ENCODE data around the gene DDI2. TPM values are rescaled to one million over a fixed set of nuclear protein-coding genes. Genes with fewer than 3 reads are reported as not detected.

DDI2 gene
- total RNA-seq, 1 donor from 2014 or later, result 23.3 TPM

DNA sequence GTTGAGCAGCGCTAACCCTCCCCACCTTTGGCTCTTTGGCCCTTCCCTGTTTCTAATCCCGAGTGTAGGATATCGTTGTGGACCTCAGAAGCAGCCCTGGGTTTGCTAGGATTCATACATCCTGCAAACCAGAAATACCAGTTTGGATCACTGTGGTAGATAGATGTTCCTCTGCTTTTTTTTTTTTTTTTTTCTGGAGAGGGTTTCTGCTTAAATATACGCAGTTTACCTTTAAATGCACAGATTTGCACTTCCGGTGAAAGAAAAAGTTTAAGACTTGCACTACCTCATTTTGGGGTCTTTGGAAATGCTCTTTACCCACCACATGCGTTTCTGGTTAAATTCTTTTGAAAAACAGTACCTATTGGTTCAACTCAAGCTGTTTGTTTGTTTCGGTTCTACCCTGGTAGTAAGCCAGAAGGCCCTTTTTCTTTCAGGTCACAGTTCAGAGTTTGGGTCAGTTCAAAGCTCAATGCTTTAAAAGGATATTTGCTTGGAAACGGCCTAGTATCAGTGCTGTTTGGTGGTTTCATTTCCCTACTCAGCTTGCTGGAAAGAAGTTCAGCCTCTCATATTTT, 908 bp downstream of the DDI2 start:
- Histone ChIP-seq H3K27me3 (no peaks in the 10 kb centered on the region), H3K4me2 (peak overlapping the region; percentile 81), H3K36me3 (no peaks in the 10 kb centered on the region), H3K4me1 (peaks cover 18% of the 10 kb centered on the region), H3K9me3 (ENCODE audit: low read depth) (no peaks in the 10 kb centered on the region), H4K20me1 (ENCODE audit: low read depth) (peaks cover 32% of the 10 kb centered on the region), H3F3A (ENCODE audit: low read depth) (peaks cover 21% of the 10 kb centered on the region), H3K27ac (peak overlapping the region; percentile 85), H3K9ac (peak overlapping the region; percentile 76), H3K79me2 (ENCODE audit: low read depth) (peaks cover 57% of the 10 kb centered on the region), H2AFZ (replicated peaks) (no peak overlapping the region), H3K4me3 (peak overlapping the region; percentile 84)
- no peak for DNase-seq (ENCODE audit: low spot score)
- TF ChIP-seq, protein P1, sequence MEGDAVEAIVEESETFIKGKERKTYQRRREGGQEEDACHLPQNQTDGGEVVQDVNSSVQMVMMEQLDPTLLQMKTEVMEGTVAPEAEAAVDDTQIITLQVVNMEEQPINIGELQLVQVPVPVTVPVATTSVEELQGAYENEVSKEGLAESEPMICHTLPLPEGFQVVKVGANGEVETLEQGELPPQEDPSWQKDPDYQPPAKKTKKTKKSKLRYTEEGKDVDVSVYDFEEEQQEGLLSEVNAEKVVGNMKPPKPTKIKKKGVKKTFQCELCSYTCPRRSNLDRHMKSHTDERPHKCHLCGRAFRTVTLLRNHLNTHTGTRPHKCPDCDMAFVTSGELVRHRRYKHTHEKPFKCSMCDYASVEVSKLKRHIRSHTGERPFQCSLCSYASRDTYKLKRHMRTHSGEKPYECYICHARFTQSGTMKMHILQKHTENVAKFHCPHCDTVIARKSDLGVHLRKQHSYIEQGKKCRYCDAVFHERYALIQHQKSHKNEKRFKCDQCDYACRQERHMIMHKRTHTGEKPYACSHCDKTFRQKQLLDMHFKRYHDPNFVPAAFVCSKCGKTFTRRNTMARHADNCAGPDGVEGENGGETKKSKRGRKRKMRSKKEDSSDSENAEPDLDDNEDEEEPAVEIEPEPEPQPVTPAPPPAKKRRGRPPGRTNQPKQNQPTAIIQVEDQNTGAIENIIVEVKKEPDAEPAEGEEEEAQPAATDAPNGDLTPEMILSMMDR (IDR thresholded peaks at IDR 0.05), result no peak
- TF ChIP-seq EZH2phosphoT487 (IDR thresholded peaks at IDR 0.05), result no peak
- no peak for TF ChIP-seq EZH2 (IDR thresholded peaks at IDR 0.05)
- Mint-ChIP-seq H3K9me3 (no peaks in the 10 kb centered on the region), H3K36me3 (no peaks in the 10 kb centered on the region), H3K27me3 (ENCODE audit: insufficient read depth, low read depth) (peaks cover 10% of the 10 kb centered on the region), H3K4me3 (peak overlapping the region; percentile 96), H3K4me1 (peaks cover 27% of the 10 kb centered on the region), H3K27ac (peak overlapping the region; percentile 84)

DNA sequence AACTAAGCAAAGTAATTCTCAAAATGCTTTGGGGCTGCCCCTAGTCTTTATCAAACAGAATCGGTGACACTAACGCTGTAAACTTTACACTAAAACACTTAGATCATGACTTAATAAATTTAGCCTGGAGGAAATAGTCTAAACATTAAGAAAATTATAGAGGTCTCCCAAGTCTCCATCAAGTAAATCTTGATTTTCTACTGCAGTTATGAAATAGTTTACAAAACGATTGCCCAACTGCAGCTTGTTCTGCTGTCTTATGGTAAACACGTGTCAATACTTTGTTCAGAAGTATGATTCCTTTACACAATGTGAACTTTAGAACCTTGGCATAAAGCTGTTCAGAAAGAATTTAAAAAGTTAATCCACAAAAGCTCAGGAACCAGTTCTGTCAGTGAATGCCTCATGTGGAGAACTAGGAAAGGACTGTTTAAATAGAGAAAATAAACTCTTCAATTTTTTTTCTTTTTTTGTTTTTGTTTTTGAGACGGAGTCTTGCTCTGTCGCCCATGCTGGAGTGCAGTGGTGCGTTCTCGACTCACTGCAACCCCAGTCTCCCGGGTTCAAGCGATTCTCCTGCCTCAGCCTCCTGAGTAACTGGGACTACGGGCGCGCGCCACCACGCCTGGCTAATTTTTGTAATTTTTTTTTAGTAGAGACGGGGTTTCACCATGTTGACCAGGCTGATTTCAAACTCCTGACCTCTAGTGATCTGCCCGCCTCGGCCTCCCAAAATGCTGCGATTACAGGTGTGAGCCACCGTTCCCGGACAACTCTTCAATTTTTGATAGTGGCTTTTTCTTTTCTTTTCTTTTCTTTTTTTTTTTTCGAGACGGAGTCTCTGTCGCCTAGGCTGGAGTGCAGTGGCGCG, 1.6 kb downstream of the DDI2 start:
- no peaks in the 10 kb centered on the region for H3K36me3 ChIP-seq
- no peak overlapping the region for H3K27ac ChIP-seq
- H3K9me3 ChIP-seq (ENCODE audit: low read depth), result no peaks in the 10 kb centered on the region
- no peak for DNase-seq (ENCODE audit: low spot score)
- Mint-ChIP-seq H3K36me3 (no peaks in the 10 kb centered on the region), H3K4me3 (peak overlapping the region; percentile 96), H3K4me1 (peaks cover 27% of the 10 kb centered on the region), H3K27me3 (ENCODE audit: insufficient read depth, low read depth) (peaks cover 10% of the 10 kb centered on the region), H3K9me3 (no peaks in the 10 kb centered on the region), H3K27ac (peak overlapping the region; percentile 84)
- peak overlapping the region; percentile 84 for H3K4me3 ChIP-seq
- peak overlapping the region; percentile 76 for H3K9ac ChIP-seq
- TF ChIP-seq EZH2phosphoT487 (IDR thresholded peaks at IDR 0.05), result no peak
- no peak for TF ChIP-seq EZH2 (IDR thresholded peaks at IDR 0.05)
- TF ChIP-seq, protein P1 (IDR thresholded peaks at IDR 0.05), result no peak
- H2AFZ ChIP-seq (replicated peaks), result no peak overlapping the region
- no peaks in the 10 kb centered on the region for H3K27me3 ChIP-seq
- H3K79me2 ChIP-seq (ENCODE audit: low read depth), result peaks cover 64% of the 10 kb centered on the region
- H3K4me1 ChIP-seq, result peaks cover 18% of the 10 kb centered on the region
- H3F3A ChIP-seq (ENCODE audit: low read depth), result peaks cover 21% of the 10 kb centered on the region
- H4K20me1 ChIP-seq (ENCODE audit: low read depth), result peaks cover 38% of the 10 kb centered on the region
- peak overlapping the region; percentile 81 for H3K4me2 ChIP-seq

DNA sequence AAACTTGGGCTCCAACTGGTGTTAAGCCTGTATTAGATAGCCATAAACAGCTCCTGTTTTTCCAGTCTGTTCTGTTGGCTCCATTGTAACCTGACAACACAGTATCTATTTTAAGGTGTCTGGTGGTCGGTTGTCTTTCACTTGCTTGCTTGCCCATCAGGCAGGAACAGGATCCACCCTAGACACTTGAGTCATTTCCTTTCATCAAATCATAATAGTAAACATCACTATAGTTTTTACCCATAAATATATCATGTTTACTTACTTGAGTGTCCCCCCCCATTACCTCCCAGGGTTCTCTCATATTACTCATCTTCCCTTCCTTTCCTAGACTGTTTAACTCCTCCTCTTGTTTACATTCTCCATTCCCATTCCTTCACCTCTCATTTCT, 2.9 kb downstream of the DDI2 start:
- Histone ChIP-seq H3K36me3 (no peaks in the 10 kb centered on the region), H4K20me1 (ENCODE audit: low read depth) (peaks cover 51% of the 10 kb centered on the region), H3K79me2 (ENCODE audit: low read depth) (peaks cover 77% of the 10 kb centered on the region), H3K9me3 (ENCODE audit: low read depth) (no peaks in the 10 kb centered on the region), H2AFZ (replicated peaks) (no peak overlapping the region), H3K9ac (no peak overlapping the region), H3K4me2 (no peak overlapping the region), H3F3A (ENCODE audit: low read depth) (peaks cover 21% of the 10 kb centered on the region), H3K27me3 (no peaks in the 10 kb centered on the region), H3K27ac (no peak overlapping the region), H3K4me3 (peak overlapping the region; percentile 84), H3K4me1 (peaks cover 18% of the 10 kb centered on the region)
- Mint-ChIP-seq H3K27ac (no peak overlapping the region), H3K4me3 (peak overlapping the region; percentile 5), H3K9me3 (no peaks in the 10 kb centered on the region), H3K27me3 (ENCODE audit: insufficient read depth, low read depth) (peaks cover 10% of the 10 kb centered on the region), H3K36me3 (no peaks in the 10 kb centered on the region), H3K4me1 (peaks cover 33% of the 10 kb centered on the region)
- TF ChIP-seq, protein P1 (IDR thresholded peaks at IDR 0.05), result no peak
- no peak for TF ChIP-seq EZH2 (IDR thresholded peaks at IDR 0.05)
- no peak for TF ChIP-seq EZH2phosphoT487 (IDR thresholded peaks at IDR 0.05)
- DNase-seq (ENCODE audit: low spot score), result no peak
